NCI-H1436 (cell line): ENCODE measurements around the gene DMXL1.
"Not testable (repeated sequence)": the region's sequence is repeated elsewhere in the genome, so short reads cannot be mapped to it uniquely, and the experiment has no call there.

Source experiments
- DNase-seq: peaks from one replicate; lab custom pipeline; 2025; lab: John Stamatoyannopoulos, UW

DMXL1 gene

GRCh38 chr5:119063579-119064379, 7.1 kb upstream of the DMXL1 start:
- DNase-seq: no peak

- DNase-seq: no peak
These were observed 3.4 kb upstream of the DMXL1 start for GRCh38 chr5:119067450-119067849.

DNA sequence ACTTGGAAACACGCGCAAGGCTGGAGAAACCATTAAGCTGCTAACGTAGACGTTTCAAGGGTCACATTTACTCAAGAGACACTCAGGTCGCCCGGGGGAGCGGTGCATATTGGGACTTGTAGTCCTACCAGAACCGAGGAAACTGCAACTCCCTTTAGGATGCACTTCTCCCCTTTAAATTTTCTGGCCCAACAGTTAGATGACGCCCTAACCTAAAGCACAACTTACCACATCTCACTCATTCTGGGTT, 384 bp upstream of the DMXL1 start:
- DNase-seq: peak; percentile 88

GRCh38 chr5:119071561-119071995, 691 bp downstream of the DMXL1 start:
- no peak for DNase-seq

- no peak for DNase-seq
These were observed 1.6 kb downstream of the DMXL1 start for GRCh38 chr5:119072496-119072895.

DNA sequence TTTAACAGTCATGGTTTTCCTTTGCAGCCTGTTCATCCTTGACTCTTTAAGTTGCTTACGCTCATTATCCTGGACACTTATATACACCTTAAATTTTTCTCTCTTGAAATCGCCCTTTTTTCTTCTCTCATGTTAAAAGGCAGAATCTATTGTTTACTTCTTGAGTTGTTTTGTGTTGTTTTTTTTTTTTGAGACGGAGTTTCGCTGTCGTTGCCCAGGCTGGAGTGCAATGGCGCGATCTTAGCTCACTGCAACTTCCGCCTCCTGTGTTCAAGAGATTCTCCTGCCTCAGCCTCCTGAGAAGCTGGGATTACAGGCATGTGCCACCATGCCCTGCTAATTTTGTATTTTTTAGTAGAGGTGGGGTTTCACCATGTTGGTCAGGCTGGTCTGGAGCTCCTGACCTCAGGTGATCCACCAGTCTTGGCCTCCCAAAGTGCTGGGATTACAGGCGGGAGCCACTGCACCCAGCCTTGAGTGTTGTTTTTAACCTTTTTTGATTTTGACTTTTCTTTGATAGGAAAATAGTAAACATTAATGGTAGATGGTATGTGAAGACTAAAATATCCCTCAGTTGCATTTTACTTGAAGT, 3.0 kb downstream of the DMXL1 start:
- DNase-seq: not testable (repeated sequence)

- DNase-seq: no peak
These were observed 3.5 kb downstream of the DMXL1 start for GRCh38 chr5:119074419-119074818.

GRCh38 chr5:119075269-119075668, 4.4 kb downstream of the DMXL1 start:
- DNase-seq: not testable (repeated sequence)

GRCh38 chr5:119076080-119076479, 5.2 kb downstream of the DMXL1 start:
- DNase-seq: no peak

- no peak for DNase-seq
These were observed 6.6 kb downstream of the DMXL1 start for GRCh38 chr5:119077444-119077843.

DNA sequence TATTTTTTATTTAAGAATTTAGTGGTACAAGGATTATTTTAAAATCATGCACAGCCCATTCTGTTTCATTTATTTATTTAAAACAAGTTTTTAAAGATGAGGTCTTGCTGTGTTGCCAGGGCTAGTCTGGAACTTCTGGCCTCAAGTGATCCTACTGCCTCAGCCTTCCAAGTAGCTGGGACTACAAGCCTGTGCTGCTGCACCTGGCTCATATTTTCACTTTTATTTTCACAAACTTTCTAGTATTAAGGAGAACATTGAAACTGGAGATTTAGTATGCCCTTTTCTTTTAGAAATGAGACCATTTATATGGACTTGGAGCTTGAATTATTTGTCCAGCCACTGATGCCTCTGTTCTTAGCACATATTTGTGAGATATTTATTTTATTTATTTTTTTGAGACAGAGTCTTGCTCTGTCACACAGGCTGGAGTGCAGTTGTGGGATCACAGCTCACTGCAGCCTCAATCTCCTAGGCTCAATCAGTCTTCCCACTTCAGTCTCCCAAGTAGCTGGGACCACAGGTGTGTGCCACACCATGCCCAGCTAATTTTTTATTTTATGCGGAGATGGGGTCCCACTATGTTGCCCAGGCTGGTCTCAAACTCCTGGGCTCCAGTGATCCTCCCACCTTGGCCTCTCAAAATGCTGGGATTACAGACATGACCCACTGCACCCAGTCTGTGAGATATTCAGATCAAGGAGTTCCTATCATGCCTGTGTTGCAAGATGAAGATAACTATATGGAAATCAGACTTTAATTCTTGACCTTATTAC, 7.4 kb downstream of the DMXL1 start:
- no peak for DNase-seq

DNA sequence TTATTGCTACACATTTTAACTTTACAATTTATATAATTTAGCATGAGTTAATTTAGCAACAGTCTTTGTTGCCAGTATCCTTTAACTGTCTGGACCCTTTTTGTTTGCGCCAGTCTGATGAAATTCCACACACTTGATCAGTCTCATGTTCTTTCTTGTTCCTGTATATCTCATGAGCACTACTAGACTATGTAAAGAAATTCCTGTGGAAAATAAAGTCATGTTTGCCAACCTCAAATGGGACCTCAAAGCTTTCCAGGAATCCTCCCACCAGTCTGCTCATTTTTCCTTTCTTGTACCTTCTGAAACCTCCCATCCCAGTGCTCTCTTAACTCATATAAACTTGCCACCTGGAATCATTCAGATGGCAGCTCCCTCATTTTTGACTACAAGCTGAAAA, 8.0 kb downstream of the DMXL1 start:
- DNase-seq: no peak

DNA sequence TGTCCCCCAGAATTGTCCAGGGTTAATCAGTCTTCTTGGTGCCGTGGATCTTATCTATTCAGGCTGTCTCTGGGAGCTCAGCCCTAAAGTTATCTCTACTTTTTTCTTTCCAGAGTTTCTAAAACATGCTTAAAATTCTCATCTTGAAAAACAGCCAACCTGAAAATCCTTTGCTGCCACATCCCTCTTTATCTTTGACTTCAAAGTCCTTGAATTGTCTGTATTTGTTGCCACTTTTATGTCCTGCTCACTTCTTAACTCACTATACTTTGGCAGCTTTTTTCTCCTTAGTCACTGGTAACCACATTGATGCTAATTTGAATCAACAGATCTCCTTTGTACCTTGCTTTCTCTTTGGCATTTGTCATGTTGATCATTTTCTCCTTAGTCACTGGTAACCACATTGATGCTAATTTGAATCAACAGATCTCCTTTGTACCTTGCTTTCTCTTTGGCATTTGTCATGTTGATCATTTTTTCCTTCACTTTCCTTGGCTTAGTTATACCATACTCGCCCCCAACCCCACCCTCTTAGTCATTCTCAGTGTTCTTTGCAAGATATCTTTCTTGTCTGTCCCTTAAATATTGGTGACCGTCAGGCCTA, 8.5 kb downstream of the DMXL1 start:
- DNase-seq: no peak

GRCh38 chr5:119080936-119081335, 10.0 kb downstream of the DMXL1 start:
- DNase-seq: no peak

GRCh38 chr5:119082691-119083090, 11.8 kb downstream of the DMXL1 start:
- DNase-seq: no peak

- no peak for DNase-seq
These were observed 12.8 kb downstream of the DMXL1 start for GRCh38 chr5:119083679-119084078.

- DNase-seq: no peak
These were observed 17.6 kb downstream of the DMXL1 start for GRCh38 chr5:119088438-119088837.

DNA sequence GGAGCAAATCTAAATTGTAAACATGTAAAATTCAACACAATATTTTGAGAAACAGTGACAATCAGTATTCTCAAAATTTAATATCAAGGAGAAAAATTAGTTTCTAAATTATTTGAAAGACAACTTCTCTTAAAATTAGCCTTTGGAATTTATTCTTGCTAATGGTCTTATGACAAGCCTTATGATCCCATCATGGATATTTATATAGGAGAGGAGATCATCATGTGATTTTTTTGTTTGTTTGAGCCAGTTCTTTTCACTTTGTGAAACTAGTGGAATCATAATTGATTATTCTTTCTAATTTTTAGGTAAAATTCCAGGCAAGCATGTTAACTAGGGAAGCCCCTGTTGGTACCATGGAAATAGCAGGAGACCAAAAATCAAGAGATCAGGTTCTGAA, 24.7 kb downstream of the DMXL1 start:
- no peak for DNase-seq

DNA sequence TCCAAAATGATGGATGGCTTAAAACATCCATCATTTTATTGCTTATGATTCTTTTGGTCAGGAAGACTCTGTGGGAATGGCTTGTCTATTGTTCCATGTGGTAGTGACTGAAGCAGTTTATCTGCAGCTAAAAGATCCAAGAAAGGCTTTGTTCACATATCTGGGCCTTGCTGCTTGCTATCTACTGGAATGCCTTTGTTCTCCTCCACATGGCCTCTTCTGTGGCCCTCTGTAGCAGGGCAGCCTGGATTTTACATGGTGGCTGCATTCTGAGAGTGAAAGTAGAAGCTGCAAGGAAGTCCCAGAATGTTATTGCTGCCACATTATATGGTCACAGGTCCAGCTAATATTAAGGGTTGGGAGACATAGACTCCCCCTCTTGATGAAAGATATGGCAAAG, 35.1 kb downstream of the DMXL1 start:
- no peak for DNase-seq

- no peak for DNase-seq
These were observed 41.3 kb downstream of the DMXL1 start for GRCh38 chr5:119112151-119112550.

DNA sequence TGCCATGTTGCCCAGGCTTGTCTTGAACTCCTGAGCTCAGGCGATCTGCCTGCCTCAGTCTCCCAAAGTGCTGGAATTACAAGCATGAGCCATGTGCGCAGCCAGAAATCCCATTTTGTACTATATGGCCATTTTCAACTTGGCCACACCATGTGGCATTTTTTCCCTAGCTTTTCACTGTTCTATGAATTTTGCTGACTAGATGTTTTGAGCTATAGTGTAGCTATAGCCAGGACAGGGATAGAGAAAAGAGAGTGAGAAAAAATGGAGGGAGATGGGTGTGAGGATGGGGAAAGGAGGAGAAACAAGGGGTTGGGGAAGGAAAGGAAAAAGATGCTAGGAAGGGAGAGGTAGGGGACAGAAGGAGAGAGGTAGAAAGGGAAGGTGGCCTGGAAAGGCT, 46.4 kb downstream of the DMXL1 start:
- DNase-seq: no peak

DNA sequence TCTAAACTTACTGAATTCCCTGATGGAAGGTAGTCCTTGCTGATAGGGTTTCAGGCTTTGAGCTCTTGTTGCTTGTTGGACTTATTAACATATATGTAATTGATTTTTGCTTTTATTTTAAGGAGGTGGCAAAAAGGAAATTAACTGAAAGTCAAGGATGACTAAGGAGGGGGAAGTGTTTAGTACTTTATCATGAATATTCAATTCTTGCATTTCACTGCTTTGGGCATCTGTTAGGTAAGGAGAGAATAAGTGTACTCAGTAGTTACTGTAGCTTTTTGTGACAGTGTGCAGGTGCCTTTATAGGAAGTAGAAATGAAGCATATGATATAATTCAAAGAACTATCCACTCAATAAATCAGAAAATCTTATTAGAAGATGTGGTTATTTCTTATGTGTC, 47.1 kb downstream of the DMXL1 start:
- no peak for DNase-seq

DNA sequence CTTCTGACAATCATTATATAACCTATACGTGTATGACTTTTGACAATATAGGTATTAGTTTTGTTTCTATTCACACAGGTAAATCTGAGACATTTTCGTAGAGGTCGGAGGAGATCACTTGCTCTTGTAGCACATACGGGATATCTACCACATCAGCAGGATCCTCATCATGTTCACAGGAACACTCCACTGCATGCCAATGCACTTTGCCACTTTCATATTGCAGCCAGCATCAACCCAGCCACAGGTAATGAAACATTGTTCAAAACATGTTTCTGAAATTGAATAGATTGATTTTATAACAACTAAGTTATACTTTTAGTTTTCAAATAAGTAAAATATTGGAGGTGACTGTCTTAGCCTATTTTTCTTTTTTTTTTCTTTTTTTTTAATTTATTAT, 50.0 kb downstream of the DMXL1 start:
- no peak for DNase-seq
